Measurements from ENCODE around the gene SAYSD1.

GRCh38 chr6:39076623-39077535 is 38.1 kb downstream of the SAYSD1 start:
- TF ChIP-seq CTCF (IDR thresholded peaks at IDR 0.05) (no peak), POLR2A (IDR thresholded peaks at IDR 0.05) (no peak)

All from stomach (tissue), 4 donors.